LHCN-M2 (cell line): ENCODE measurements around the gene ELOVL5. TPM values are rescaled to one million over a fixed set of nuclear protein-coding genes. Genes with fewer than 3 reads are reported as not detected.
A peak's percentile ranks its signal among the peaks of the same experiment; 100 is the strongest.
"Not testable (repeated sequence)": the region's sequence is repeated elsewhere in the genome, so short reads cannot be mapped to it uniquely, and the experiment has no call there.

ENCODE experiments used
- DNase-seq: peaks from one replicate; pipeline ENCODE4 v3.0.0-alpha.2; 2012; ENCODE audit warnings: low read depth
- total RNA-seq: library from RNA; depleted of rRNA; stranded (reverse); fragments of >200 nt; gene quantifications from 2 replicates; pipeline ENCODE4 v1.2.3, GENCODE V29; 2014

The ELOVL5 gene
- total RNA-seq, 1 experiment from 2014 or later: 51.1 TPM

GRCh38 chr6:53328375-53328774 lies 20.4 kb downstream of the ELOVL5 start:
- no peak for DNase-seq

- no peak for DNase-seq
Measured at GRCh38 chr6:53327017-53327395, 21.7 kb downstream of the ELOVL5 start.

- peak; percentile 88 for DNase-seq
Measured at GRCh38 chr6:53326372-53327016, 22.3 kb downstream of the ELOVL5 start.

- no peak for DNase-seq
Measured at GRCh38 chr6:53325785-53326184, 23.0 kb downstream of the ELOVL5 start.

GRCh38 chr6:53322188-53323029 lies 26.3 kb downstream of the ELOVL5 start:
- DNase-seq: no peak

- no peak for DNase-seq
Measured at GRCh38 chr6:53321701-53322100, 27.0 kb downstream of the ELOVL5 start.

- no peak for DNase-seq
Measured at GRCh38 chr6:53320964-53321363, 27.8 kb downstream of the ELOVL5 start.

GRCh38 chr6:53318429-53318828 lies 30.3 kb downstream of the ELOVL5 start:
- no peak for DNase-seq

GRCh38 chr6:53317861-53318260 lies 30.9 kb downstream of the ELOVL5 start:
- DNase-seq: no peak

GRCh38 chr6:53317299-53317698 lies 31.5 kb downstream of the ELOVL5 start:
- DNase-seq: not testable (repeated sequence)

- DNase-seq: no peak
Measured at GRCh38 chr6:53316142-53316541, 32.6 kb downstream of the ELOVL5 start.

- no peak for DNase-seq
Measured at GRCh38 chr6:53315086-53315724, 33.5 kb downstream of the ELOVL5 start.

- no peak for DNase-seq
Measured at GRCh38 chr6:53313784-53314400, 34.9 kb downstream of the ELOVL5 start.

- no peak for DNase-seq
Measured at GRCh38 chr6:53312355-53312754, 36.4 kb downstream of the ELOVL5 start.

- DNase-seq: no peak
Measured at GRCh38 chr6:53311586-53311935, 37.2 kb downstream of the ELOVL5 start.

GRCh38 chr6:53310771-53311585 lies 37.8 kb downstream of the ELOVL5 start:
- no peak for DNase-seq

GRCh38 chr6:53309901-53310300 lies 38.8 kb downstream of the ELOVL5 start:
- no peak for DNase-seq

GRCh38 chr6:53309059-53309900 lies 39.5 kb downstream of the ELOVL5 start:
- DNase-seq: peak; percentile 78

- peak; percentile 49 for DNase-seq
Measured at GRCh38 chr6:53306819-53307347, 41.9 kb downstream of the ELOVL5 start.

- DNase-seq: not testable (repeated sequence)
Measured at GRCh38 chr6:53306217-53306616, 42.5 kb downstream of the ELOVL5 start.
